ENCODE results near the gene DMD.

DNA sequence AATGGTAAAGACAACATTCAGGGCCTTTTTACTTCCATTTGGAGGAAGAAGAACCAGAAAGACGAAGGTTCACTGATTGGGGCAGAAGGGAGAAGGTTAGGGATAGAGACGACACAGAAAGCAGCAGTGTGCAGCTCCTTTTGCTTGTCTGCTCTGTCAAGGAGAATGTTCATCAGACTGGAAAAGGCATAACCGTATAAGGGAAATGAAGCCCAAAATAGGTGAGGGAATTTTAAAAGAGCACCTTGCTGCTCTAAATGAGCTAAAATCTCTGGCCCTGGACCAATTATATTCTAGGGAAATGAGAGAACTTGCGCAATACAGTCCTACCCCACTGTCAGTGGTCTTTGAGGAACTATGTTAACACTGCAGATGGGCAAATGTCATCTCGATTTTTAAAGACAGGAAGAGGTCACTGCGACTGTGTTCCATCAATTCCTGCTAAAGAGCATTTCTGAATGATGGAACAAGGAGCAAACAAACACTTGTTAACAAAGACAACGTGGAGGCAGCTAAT lies 1229.7 kb downstream of the DMD start:
- TF ChIP-seq CTCF (IDR thresholded peaks at IDR 0.05; ENCODE audit: insufficient read depth, low read depth, low read length) (no peak), EZH2 (IDR thresholded peaks at IDR 0.05; ENCODE audit: insufficient read depth, low read length) (no peak)

All from astrocyte (in vitro differentiated cells and primary cell).